ENCODE measurements around the gene CCSER2.
A peak's percentile ranks its signal among the peaks of the same experiment; 100 is the strongest.
"Not testable (repeated sequence)": the region's sequence is repeated elsewhere in the genome, so short reads cannot be mapped to it uniquely, and the experiment has no call there.

The CCSER2 gene

DNA sequence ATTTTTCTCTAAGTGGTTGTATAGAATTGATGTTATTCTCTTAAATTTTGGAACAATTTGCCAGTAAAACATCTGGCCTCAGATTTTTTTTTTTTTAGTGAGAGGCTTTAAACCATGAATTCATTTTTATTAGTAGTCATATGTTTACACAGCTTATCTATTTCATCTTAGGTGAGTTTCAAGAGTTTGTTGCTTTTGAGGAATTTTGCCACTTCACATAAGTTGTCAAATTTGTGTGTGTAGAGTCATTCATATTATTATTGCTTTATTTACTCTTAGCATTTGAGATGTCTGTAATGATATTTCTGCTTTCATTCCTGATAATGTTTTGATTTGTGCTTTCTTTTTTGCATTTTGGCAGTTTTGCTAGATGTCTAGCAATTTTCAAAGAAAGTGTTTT is 132.1 kb downstream of the CCSER2 start:
- DNase-seq = no peak

DNA sequence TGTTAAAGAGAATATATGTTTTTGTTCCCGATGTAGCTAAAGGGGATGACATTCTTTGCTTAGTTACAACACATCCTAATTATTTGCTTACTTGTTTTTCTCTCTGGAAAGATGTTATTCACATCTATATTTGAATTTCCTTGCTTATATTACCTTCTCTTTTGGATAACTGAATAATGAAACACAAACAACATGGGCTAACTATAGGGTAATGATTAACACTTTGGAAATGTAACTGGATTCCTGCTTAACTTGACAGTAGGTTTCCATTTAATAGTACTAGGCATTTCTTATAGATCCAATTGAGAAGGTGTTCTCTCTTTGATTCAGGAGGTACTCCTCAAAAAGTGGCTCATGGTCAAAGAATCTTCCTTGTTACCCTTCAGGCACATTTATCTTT is 141.1 kb downstream of the CCSER2 start:
- DNase-seq = no peak

DNA sequence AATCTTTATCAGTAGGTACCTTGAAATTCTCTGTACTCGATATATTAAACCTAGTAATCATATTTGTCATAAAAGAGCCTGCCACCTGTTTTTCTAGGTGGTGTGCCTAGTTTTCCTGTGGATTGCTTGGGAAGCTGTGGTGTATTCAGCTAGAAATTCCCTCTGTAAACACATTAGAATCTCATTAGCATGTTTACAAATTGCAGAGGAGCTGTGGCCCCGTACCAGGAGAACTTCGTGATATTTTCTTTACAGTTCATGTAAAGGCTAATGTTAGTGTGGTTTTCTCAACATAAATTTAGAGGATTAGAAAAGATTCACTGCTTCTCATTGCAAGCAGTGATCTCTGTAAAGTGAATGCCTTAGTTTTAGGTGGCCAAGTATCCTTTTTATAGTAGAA is 144.7 kb downstream of the CCSER2 start:
- DNase-seq = no peak

DNA sequence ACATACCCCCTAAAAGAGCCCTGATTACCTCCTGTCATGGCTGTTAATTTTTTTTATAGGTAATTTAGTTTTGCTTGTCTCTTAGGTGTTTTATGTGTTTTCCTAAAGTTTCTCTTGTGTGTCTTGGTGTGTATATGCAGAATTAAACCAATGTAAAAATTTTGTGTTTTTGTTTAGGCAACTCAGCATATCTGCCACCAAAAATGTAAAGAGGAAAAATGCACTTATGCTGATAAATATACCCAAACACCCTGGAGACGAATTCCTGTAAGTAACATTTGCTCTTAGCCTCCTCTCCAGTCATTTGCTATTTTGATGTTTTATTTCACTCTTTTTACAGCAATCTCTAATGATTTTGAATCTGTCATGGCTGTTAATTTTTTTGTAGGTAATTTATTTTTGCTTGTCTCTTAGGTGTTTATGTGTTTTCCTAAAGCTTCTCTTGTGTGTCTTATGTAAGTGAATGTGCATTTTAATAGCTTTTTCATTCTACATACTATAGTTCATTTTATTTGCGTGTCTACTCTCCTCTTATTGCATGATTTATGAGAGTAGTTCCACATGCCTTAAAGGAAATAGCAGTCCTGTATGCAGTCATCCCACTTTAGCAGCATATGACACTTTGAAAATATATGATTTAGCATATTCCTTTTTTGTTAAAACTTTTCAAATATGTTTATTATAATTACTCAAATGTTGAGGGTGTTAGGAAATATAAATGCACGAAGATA is 149.2 kb downstream of the CCSER2 start:
- DNase-seq = no peak

DNA sequence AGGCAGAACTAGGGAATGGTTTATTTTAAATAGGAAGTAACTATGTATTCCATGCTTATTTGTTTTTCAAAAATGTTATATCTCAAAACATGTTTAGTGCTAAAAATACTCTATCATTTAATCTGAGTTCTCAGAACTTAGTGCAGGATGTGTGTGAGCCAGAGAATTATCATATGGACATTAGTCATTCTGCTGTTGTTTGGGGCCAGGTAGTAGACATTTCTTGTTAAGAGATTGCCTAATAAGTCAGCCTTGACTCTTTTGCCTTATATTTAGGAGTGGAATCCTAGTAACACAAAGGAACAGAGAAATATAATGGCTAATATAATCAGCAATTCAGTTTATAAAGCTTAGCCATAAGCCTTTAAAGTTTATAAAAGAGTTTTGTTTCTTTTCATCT is 149.8 kb downstream of the CCSER2 start:
- DNase-seq = no peak

DNA sequence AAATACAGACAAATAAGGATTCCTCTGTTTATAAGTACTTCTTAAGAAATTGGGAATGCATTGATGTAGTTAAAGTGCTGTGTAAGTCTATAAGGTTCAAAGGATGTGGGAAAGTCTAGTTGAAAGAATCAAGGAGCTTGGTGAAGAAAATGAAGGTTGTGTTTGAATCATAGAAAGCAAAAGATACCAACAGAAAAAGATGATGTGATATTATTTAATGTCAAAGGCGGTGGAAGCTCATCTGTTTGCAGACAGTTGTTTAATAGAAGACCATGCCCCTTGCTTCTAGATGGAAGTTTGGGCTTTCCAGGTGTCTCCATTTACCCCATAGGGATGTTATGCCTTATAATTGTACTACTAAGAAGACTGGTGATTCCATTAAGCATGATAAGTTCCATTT is 150.3 kb downstream of the CCSER2 start:
- no peak for DNase-seq

DNA sequence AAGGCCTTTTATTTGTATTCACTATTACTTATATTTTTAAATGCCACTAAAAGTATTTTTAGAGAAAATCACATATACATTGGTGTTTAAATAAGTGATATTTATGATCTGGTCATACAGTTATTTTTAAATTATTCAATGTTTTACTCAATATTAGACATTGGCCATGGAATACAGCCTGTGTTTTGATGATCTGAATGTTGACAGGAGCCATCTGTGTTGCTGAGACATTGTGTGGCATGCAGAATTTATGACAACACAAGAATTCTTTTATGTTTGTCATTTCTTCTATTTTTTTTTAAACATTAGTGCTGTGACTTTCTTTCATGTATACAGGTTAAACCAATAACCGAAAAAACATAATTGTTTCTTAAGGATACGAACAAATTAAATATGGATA is 156.2 kb downstream of the CCSER2 start:
- no peak for DNase-seq

DNA sequence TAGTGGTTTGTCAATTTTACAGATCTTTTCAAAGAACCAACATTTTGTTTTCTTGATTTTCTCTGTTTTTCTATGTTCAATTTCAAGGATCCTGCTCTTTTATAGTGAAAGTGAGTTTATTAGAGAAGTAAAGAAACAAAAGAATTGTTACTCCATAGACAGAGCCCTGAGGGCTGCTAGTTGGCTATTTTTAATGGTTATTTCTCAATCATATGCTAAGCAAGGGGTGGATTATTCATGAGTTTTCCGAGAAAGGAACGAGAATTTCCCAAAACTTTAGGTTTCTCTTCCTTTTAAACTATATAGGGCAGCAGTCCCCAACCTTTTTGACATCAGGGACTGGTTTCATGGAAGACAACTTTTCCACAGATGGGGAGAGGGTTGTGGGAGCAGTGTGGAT is 165.0 kb downstream of the CCSER2 start:
- no peak for DNase-seq

DNA sequence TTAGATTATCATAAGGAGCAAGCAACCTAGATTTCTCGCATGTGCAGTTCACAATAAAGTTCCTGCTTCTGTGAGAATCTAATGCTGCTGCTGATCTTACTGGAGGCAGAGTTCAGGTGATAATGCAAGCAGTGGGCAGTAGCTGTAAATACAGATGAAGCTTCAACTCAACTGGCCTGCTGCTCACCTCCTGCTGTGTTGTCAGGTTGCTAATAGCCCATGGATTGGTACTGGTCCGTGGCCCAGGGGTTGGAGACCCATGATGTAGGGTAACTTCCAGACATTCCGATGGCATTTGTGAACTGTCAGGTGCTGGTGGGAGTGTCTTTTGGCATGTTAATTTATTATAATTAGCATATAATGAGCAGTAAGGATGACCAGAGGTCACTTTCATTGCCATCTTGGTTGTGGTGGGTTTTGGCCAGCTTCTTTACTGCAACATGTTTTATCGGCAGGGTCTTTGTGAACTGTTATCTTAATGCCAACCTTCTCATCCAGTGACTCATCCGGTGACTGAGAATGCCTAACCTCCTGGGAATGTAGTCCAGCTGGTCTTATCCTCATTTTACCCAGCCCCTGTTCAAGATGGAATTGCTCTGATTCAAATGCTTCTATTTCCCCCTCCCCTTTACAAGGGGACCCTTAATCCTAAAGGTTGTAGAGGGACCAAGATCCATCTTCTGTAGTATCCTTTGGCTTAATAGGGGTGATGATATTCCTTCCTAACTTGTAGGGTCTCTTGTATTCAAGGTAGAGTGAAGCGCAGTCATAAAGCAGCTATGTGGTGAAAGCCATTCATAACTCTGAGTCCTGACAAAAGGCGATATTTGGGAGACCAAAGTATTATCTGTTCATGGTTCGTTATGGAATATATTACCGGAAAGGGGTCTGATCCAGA is 165.8 kb downstream of the CCSER2 start:
- no peak for DNase-seq

DNA sequence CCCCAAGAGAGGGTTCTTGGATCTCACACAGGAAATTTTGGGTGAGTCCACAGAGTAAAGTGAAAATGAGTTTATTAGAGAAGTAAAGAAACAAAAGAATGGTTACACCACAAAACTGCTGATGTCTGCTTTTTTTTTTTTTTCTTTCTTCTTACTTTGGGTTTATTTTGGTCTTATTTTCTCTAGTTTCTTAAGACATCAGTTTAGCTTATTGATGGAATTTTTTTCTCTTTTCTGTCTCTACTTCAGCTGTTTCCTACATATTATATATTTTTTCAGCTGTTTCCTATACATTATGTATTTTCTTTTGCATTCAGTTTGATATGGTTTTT is 166.4 kb downstream of the CCSER2 start:
- DNase-seq = no peak

DNA sequence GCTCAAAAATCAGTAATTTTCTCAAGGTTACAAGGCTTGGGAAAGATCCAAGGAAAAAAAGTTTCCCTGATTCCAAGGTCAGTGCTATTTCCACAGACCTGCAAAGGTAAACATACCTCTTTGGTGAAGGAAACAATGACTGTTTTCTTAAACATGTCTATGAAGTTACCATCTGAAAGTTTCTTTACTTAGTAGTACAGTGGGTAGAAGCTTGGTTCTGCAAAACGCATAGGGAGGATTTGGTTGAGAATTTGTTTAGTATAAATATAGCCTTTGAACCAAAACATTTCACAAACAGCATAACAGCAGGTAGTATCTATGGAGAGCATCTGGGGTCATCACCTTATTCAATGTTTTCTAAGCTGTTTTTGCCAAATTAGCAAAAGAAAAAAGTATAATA is 169.6 kb downstream of the CCSER2 start:
- no peak for DNase-seq

DNA sequence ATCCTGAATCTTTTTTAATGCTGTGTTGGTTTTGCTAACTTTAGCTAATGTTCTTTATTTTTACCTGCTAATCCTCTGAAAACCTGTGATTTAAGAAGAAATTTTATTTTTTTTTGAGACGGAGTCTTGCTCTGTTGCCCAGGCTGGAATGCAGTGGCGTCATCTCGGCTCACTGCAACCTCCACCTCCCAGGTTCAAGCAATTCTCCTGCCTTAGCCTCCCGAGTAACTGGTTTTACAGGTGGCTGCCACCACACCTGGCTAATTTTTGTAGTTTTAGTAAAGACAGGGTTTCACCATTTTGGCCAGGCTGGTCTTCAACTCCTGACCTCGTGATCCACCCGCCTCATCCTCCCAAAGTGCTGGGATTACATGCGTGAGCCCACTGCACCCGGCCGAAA is 170.7 kb downstream of the CCSER2 start:
- DNase-seq = not testable (repeated sequence)

DNA sequence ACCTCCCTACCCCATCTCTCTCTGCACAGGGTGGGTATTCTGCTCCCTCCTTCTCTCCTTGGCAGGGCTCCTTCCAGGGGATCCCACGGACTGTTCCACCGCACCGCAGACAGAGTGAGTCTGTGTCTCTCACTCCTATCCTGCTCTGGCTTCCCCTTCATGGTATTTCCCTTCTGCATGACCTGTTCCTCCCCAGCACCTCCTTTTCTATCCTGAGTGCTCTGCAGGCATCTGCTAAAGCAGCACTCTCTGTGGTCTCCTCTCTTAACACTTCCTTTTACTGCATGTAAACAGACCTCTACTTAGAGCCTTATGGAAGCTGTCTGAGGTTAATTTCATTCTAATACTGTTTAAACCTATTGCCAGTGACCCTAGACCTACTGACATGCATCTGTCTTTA is 171.5 kb downstream of the CCSER2 start:
- DNase-seq = no peak

DNA sequence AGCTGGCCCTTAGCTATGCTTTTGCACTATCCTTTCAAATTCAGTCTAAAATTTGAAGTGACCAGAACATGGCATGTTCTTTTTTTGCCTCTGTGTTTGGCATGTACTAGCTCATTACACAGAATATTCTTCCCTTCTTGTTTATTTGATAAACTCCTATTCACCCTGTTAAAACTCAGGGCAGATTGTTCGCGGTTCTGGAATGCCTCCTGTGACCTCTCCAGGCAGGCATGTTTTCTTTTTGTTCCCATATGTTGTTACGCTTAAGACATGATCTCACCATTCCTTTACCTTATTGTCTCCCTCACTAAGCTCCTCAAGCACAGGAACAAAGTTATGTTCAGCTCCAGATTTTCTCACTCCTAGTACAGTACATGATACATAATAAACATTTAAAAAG is 181.7 kb downstream of the CCSER2 start:
- DNase-seq = no peak

DNA sequence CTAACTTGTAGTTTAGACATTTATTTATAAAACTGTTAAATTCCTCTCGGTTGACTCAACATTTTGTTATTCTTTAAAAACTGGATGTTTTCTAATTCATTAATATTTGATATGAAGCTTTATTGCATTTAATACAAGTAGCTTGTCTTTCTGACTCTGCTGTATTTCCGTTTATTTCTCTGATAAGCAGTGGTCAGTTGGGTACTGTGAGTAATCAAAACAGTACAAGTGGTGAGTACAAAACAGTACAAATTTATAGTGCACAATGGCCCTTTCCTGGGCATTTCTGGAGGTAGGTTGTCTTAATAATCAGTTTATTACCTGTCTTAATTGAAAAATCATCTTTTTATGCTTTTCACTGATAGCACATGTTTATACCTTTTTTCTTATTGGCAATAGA is 182.7 kb downstream of the CCSER2 start:
- DNase-seq = no peak

DNA sequence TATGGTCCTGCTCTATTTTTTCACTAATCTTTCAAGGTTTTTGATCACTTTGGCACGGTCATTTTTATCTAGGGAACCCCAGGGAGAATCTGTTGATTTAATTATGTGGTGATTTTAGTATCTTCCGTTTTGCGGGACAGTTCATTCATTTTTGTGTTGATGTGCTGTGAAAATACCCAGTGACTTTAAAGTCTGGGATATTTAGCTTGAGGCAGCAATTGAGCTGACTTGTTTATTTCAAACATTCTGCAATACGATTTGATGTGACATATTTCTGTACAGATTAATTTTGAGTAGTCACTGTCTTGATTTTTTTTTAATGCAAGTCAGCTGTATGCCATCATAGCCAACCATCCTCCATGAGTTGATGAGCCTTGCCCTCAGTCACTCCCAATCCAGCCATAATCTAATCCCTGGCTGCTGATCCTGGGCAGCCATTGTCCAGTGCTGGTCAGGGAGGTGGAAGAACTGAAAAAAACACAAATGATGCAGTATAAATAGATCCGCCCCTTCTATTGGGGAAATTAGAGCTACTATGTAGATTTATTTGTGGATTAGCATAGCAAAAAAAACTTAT is 183.4 kb downstream of the CCSER2 start:
- no peak for DNase-seq

DNA sequence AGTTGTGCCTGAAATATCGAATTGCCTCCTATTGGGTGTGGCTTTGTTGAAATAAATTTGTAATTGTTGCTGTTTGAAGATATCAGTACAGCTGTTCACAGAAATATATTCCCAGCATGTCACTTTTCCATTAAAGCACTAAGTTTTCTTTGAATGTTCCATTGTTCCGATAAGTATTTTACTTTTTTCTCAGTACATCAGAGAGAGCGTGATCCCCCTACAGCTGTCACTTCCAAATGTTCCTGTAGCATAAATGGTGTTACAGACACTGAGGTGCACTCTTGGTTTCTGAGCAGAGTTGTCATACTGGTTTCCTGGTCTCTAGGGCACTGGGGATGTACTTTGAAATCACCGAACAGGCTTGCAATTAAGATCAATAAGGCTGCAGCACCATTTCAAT is 189.2 kb downstream of the CCSER2 start:
- no peak for DNase-seq

DNA sequence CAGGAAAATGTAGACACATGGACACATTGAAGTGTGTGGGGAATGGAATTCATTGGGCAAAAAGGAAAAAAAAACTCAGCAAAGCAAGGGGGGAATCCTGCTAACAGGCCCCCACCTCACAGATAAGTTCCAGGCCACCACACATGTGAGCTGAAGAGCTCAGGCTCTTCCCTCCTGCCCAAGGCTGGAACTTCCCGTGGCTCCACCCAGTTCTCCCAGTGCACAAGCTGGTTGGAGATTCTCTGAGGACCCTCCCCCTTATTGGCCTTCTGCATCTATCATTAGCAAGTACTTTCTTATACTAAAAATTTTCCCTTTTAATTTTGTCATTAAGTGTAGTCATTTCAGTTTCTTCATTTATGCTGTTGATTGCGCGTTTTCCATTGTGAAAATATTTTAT is 190.8 kb downstream of the CCSER2 start:
- DNase-seq = no peak

DNA sequence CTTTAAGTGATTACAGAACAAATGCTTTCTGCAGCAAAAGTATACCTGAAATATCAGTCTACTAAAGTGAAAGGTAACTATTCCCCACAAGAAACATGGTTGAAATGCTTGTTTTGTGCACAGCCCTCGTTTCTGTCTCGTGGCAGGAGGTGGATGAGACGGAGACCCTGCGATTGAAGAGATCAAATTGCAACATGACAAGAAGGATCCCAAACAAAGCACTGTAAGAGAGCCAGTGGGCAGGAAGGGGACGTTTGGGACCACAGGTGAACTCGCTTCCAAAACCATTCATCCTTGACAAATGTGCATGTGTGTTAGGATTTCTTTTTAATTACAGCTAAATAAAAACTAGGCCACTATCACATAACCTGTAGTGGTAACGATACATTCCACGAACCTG is 192.6 kb downstream of the CCSER2 start:
- DNase-seq = no peak

DNA sequence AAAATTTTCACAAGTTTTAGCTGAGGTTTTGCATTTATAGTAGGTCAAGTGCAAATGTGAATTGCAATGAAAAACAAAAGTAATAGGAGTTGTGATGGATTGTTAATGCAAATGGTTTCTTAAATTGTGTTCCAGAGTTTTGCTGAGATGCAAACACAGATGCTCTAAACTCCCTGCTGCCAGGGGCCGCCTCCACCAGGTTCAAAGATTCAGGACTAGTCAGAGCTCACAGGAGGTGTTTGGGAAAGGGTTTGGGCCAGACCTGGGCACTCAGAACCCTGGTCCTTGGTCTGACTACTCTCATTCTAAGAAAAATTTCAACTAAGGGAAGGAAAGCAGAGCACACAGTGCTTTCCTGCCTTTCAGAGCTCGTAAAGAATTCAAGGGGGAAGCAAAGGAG is 193.1 kb downstream of the CCSER2 start:
- no peak for DNase-seq

DNA sequence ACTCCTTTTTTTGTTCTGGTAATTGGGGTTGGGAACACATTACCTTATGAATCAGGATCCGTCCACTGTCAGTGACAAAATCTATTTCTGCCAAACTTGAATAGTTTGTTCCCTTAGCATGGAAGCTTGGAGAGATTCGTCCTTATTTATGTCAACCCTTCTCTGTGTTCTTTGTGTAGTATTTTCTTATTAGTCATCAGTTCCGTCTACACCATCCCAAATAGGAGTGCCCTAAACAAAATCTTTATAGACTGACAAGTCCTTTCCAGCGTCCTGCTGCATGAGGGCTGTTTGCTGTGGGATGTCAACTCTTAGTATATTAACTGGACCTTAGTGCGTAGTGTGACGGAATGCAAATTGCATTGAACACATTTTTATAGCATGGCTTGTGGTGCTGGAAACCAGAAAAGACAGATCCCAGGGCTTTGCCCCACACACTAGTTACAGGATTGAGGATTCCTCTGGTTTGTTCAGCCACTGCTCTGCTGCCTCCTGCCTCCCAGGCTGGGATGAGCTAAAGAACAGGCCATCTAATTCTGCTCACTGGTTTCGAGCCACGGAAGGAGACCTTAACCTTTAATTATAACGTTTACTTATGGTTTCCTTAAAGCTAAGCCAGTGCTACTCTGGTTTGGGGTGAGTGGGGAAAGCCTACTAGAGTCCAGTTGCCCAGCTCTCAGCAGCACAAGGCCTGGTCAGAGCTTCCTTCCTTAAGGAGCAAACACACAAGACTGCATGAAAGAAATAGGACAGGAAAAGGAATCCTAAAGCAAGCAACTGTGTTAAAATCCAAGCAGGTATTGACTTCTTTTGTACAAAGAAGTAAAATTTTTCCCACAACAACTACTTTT is 194.4 kb downstream of the CCSER2 start:
- DNase-seq = no peak

DNA sequence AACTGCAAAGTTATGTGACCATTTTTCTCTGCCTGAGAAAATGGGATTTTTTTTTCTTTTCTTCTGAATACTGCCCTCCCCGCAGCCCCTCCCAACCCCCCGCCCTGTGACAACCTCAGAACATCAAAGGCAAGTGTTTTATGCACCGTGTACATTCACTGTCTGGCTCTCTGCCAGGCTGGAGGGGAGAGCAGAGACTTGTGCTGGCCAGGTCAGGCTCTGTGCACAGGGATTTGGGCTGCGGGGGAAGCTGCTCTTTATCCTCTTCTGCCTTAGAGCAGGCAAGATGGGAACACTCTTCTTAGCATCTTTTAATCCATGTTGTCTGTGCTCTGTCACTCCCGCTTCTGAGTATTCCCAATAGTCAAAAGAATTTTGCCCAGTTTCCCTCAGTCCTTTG is 195.1 kb downstream of the CCSER2 start:
- DNase-seq = peak; percentile 32

DNA sequence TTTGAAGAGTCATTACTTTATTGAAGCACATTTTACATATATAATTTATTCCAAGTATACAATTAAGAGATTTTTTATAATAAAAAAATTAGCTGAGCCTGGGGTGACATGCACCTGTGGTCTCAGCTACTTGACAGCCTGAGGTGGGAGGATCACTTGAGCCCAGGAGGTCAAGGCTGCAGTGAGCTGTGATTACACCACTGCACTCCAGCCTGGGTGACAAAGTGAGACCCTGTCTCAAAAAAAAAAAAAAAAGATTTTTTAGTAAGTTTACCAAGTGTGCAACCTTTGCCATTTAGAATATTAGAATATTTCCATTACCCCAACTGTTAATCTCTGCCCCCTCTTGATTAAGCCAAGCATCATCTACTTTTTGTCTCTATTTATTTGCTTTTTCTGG is 196.0 kb downstream of the CCSER2 start:
- no peak for DNase-seq

Data from NCI-H510A (cell line).